Measurements from ENCODE around the gene DYNC1I1.

- TF ChIP-seq CTCF (conservative IDR thresholded peaks at IDR 0.05 in 1 of 2, IDR thresholded peaks at IDR 0.05 in 1 of 2; ENCODE audit: extremely low read depth in 1 of 2, insufficient read depth in 1 of 2, low read depth in 1 of 2, low read length in 2 of 2) (no peak), EZH2 (IDR thresholded peaks at IDR 0.05; ENCODE audit: borderline replicate concordance, low read length) (no peak)
These were observed 253.7 kb downstream of the DYNC1I1 start for GRCh38 chr7:96026010-96026409.

All from mammary epithelial cell (primary cell).